Endothelial cell of umbilical vein (primary cell): ENCODE results near the gene CORO6.

Source experiments
- EZH2 ChIP-seq: IDR thresholded peaks from 2 replicates; pipeline ENCODE4 v1.6.1; 2012; ENCODE audit warnings: borderline replicate concordance, low read depth, mild to moderate bottlenecking, moderate library complexity, low read length, inconsistent platforms; ENCODE audit not compliant: severe bottlenecking
- POLR2A ChIP-seq: IDR thresholded peaks from 2 replicates; pipeline ENCODE4 v1.6.1; 2012; ENCODE audit warnings: low read depth, mild to moderate bottlenecking, control low read depth, low read length
- POLR2AphosphoS5 ChIP-seq: IDR thresholded peaks from 2 replicates; pipeline ENCODE4 v1.6.1; 2012; ENCODE audit warnings: low read depth, mild to moderate bottlenecking, control low read depth, low read length, moderate library complexity; ENCODE audit not compliant: insufficient read depth
- TF ChIP-seq, protein P1 (sequence below), 2 donors: IDR thresholded peaks; 1 replicate in 1 of 2; 2 replicates in 1 of 2; pipeline ENCODE4 v1.5.1; 2011; ENCODE audit warnings: low read length in 2 of 2, mild to moderate bottlenecking in 2 of 2, moderate library complexity in 2 of 2, control low read depth in 1 of 2, inconsistent platforms in 1 of 2, low read depth in 1 of 2; ENCODE audit not compliant: insufficient read depth in 1 of 2; ENCODE audit errors: extremely low read depth in 1 of 2

DNA sequence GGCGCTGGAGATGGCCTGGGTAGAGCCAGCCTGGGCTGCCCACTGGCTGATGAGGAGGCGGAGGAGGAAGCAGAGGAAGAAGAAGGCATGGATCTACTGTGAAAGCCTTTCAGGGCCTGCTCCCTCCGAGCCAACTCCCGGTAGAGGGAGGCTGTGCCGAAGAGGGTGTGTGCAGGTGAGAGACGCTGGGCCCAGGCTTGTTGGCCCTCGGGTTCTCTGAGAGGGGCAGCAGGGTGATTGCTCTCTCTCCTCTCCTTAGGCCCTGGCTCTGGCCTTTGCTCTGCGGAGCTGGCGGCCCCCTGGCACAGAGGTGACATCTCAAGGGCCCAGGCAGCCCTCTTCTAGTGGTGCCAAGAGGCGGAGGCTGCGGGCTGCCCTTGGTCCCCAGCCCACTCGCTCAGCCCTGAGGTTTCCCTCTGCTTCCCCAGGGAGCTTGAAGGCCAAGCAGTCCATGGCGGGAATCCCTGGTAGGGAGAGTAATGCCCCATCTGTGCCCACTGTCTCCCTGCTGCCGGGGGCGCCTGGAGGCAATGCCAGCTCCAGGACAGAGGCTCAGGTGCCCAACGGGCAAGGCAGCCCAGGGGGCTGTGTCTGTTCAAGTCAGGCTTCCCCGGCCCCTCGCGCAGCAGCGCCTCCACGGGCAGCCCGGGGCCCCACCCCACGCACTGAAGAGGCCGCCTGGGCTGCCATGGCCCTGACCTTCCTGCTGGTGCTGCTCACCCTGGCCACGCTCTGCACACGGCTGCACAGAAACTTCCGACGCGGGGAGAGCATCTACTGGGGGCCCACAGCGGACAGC lies 50.6 kb downstream of the CORO6 start:
- TF ChIP-seq POLR2AphosphoS5 (no peak), EZH2 (no peak), POLR2A (no peak)
- TF ChIP-seq, protein P1, sequence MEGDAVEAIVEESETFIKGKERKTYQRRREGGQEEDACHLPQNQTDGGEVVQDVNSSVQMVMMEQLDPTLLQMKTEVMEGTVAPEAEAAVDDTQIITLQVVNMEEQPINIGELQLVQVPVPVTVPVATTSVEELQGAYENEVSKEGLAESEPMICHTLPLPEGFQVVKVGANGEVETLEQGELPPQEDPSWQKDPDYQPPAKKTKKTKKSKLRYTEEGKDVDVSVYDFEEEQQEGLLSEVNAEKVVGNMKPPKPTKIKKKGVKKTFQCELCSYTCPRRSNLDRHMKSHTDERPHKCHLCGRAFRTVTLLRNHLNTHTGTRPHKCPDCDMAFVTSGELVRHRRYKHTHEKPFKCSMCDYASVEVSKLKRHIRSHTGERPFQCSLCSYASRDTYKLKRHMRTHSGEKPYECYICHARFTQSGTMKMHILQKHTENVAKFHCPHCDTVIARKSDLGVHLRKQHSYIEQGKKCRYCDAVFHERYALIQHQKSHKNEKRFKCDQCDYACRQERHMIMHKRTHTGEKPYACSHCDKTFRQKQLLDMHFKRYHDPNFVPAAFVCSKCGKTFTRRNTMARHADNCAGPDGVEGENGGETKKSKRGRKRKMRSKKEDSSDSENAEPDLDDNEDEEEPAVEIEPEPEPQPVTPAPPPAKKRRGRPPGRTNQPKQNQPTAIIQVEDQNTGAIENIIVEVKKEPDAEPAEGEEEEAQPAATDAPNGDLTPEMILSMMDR (IDR thresholded peaks at IDR 0.05; ENCODE audit: extremely low read depth in 1 of 2, insufficient read depth in 1 of 2, low read depth in 1 of 2, low read length in 2 of 2) = no peak
